ENCODE data around the gene MIDN.

The MIDN gene

DNA sequence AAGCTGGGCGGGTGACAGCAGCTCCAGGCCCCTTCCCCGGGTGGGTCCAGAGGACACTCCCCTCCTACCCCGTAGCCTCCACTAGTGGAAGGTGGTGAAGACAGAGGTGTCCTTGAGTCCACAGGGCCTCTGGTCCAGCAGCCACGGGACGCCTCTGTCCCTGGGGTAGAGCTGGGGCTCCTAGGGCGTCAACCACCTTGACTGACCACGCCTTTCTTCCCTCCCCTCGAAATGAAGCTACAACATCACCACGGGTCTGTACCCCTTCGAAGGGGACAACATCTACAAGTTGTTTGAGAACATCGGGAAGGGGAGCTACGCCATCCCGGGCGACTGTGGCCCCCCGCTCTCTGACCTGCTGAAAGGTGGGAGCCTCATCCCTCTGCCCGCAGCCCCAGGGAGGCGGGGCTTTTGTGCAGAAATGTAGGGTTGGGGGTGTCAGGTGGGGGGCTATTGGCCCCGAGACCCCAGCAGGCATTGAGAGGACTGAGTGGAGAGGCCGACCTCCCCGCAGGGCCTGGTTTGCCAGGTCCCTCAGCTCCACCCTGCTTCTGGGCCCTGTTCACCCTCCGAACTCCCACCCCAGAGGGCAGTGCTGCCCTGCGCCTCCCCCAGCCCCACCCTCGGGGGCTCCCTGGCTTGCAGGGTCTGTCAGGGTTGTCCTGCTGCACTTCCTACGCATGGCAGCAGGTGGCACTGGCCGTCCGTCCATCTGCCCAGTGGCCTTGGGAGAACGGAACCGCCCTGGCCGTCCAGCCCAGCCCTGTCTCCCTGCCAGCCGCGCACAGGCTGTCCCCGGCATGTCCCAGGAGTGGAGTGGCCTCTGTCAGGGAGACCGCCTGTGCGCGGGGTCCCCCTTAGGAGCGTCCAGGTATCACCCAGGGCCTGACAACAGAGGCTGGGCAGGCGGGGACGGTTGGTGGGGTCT, 27.1 kb upstream of the MIDN start:
- no peak for DNase-seq (ENCODE audit: low spot score)

DNA sequence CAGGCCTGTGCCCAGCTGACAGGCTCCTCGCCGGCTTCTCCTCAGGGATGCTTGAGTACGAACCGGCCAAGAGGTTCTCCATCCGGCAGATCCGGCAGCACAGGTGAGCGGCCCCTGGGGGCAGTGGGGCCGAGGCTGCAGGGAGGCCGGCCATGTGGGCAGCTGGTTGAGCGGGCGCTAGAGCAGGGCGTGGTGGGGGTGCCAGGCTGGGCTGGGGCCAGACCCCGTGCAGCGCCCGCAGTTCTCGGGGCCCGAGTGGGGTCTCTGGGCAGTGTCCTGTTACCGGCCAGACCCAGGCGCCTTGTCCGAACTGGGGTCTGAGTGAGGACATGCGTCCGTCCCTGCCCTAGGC, 26.5 kb upstream of the MIDN start:
- no peak for DNase-seq (ENCODE audit: low spot score)

DNA sequence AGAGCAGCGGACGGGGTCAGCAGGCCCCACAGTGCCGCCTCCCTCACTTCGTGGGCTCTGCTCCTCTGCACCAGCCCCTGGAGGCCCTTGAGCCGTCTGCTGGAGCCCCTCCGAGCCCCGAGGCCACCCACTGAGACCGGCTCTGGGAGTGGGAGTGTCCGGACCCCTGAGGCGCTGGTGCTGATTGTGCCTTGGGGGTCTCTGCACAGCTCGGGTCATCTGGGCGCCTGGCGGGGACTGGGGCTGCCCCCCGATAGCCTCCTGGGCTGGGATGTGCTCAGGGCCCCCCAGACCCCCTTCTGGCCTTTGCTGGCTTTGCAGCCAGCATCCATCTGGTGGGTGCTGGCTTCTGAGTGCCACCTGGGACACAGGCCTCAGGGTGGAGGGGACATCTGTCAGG, 26.0 kb upstream of the MIDN start:
- DNase-seq (ENCODE audit: low spot score) = no peak

DNA sequence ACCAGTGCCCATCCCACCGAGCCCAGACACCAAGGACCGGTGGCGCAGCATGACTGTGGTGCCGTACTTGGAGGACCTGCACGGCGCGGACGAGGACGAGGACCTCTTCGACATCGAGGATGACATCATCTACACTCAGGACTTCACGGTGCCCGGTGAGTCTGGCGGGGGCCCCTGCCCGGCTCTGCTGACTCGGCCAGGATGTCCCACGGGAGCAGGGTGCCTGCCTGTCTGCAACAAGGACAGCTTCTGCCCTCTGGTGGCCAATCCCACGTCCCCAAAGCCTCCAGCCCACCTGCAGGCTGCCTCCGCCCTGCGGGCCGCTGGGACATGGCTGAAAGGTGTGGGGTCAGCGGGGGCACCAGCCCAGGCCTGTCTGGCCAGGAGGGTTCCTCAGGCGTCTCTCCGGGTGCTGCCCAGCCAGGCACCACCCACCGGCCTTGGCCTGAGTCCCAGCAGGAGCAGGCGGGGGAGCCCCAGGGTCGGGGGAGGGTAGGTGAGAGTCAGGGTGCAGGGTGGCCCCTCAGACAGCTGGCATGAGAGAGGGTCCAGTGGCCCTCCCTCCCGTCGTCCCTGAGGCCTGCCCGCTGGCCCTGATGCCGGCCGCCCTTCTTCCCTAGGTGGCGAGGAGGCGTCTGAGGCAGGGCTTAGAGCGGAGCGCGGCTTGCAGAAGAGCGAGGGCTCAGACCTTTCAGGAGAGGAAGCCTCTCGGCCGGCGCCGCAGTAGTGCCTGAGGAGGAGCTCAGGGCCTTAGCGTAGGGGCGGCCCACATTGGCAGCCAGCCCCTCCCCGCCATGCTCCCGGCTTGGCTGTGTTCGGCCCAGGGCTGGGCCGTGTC, 25.1 kb upstream of the MIDN start:
- no peak for DNase-seq (ENCODE audit: low spot score)

DNA sequence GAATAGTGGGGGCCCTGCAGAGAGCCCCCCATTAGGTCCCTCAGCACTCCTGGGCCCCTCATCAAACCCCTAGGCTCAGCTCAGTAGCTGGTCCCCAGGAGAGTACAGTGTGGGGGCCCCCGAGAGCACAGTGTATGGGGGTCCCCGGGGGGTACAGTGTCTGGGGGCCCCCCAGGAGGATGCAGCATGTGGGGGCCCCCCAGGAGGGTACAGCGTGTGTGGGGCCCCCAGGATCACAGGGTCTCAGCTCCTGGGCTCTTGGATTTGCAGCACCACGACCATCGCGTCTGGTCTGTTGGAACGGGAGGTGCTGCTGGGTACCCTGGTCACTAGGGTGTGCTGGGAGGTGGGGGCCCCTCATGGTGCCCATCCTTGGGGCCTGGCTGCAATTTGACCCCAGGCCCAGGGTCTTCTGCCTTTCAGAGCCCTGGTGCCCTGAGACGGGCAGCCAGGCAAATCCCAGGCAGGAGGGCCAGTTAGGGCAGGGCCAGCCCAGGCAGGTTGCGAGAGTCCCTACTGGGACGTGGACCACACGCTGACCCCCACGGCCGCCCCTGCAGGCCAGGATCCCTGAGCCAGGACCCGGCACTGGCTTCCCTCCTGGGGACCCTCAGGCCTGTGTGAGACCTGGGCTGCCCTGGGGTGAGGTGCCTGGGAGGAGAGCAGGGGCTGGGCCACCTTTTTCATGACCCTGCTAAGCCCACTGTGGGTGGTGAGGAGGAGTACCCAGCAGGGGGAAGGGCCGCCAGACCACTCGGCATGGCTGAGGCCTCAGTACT, 24.1 kb upstream of the MIDN start:
- DNase-seq (ENCODE audit: low spot score) = no peak

DNA sequence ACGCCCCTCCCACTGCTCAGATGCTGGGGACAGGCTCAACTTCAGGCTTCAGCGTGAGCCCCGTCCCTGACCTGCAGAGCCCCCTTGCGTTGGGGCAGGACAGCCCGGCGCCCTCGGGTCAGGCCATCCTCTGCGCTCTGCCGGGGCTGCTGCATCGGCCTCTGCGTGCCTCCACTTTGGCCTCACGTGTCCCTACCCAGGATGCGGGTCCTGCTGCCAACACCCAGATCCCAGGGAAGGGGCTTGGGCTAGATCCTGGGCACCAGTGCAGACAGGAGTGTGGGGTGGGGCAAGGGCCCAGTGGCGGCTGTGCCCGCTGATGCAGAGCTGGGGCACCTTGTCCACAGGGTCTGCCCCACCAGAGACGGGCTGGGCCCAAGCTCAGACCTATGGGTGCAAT, 23.5 kb upstream of the MIDN start:
- DNase-seq (ENCODE audit: low spot score) = no peak

DNA sequence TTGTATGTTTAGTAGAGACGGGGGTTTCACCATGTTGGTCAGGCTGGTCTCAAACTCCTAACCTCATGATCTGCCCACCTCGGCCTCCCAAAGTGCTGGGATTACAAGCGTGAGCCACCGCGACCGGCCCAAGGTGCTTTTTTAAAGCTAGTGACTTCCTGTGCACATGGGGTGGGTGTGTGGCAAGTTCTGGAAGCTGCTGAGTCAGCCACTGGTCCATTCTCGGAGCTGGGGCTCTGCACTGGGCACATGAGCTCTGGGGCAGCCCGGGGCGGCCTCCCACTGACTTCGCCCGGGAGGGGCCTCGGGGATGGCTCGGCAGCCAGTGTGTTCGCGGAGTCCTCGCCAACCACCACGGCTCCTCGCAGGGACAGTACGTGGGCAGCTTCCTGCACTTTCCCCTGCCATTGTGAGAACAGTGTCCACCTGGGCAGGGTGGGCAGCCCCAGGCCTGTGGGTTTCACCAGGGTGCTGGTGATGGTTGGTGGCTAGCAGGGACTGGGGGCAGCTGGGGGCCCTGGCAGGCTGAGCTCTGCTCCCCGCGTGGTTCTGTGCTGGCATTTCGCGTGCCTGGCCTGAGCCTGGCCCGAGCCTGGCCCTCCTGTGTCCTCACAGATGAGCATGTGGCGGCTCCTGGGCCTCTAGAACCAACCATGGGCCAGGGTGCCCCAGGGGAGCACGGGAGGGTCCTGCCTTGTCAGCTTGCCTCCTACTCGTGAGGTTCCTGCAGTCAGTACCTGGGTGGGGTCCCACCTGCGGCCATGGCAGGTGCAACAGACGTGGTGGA, 22.8 kb upstream of the MIDN start:
- no peak for DNase-seq (ENCODE audit: low spot score)

DNA sequence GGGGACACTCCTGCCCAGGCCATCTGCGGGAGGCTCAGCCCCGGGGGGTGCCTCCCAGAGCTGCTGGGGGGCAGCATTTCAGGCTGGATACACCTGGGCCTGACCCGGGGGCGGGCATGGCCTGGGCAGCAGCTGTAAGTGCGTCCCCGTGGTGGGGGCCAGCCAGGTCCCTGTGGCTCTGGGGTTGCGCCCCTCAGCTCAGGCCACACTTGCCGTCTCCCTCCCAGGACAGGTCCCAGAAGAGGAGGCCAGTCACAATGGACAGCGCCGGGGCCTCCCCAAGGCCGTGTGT, 22.2 kb upstream of the MIDN start:
- no peak for DNase-seq (ENCODE audit: low spot score)

DNA sequence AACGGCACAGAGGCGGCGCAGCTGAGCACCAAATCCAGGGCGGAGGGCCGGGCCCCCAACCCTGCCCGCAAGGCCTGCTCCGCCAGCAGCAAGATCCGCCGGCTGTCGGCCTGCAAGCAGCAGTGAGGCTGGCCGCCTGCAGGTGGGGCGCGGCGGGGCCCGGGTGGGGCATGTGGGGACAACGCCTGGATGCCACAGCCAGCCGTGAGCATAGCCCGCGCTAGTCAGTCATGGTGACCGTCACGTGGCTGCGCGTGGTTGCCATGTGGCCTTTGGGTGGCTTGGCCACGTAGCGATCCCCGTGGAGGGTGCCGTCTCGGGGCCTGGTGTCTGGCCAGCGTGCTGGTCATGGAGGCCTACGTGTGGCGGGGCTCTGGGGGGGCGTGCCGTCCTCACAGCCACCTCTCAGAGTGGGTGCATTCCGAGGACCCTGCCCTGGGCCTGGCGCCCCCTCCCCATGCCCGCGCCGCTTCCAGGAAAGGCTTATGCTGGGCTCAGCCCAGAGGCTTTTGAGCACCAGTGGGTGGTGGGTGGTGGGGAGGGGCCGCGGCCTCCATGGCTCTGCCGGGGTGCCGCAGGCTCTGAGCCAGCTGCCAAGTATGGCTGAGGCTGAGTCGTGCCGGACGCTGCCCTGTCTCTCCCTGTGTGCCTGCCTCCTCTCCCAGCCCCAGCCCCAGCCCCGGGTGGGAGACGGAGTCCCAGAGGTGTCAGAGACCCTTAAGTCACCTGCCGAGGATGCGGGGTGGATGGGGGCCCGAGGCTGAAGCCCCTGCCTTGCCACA, 21.7 kb upstream of the MIDN start:
- DNase-seq (ENCODE audit: low spot score) = peak; percentile 83

DNA sequence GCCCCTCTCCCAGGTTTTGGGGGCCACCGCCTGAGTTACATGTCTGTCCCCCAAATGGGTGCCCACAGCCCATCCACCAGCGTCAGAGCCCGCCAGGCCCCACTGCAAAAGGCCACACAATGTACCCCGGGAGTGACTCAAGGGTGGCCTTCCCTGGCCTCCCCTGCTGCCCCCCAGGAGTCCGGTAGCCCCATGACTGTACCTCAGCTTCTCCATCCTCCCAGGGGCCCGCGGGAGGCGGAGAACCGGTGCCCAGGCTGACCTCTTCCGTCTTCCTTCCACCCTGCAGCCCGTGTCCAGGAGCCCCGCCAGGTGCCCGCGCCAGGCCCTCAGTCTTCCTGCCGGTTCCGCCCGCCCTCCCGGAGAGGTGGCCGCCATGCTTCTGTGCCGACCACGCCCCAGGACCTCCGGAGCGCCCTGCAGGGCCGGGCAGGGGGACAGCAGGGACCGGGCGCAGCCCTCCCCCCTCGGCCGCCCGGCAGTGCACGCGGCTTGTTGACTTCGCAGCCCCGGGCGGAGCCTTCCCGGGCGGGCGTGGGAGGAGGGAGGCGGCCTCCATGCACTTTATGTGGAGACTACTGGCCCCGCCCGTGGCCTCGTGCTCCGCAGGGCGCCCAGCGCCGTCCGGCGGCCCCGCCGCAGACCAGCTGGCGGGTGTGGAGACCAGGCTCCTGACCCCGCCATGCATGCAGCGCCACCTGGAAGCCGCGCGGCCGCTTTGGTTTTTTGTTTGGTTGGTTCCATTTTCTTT, 20.9 kb upstream of the MIDN start:
- peak; percentile 81 for DNase-seq (ENCODE audit: low spot score)

DNA sequence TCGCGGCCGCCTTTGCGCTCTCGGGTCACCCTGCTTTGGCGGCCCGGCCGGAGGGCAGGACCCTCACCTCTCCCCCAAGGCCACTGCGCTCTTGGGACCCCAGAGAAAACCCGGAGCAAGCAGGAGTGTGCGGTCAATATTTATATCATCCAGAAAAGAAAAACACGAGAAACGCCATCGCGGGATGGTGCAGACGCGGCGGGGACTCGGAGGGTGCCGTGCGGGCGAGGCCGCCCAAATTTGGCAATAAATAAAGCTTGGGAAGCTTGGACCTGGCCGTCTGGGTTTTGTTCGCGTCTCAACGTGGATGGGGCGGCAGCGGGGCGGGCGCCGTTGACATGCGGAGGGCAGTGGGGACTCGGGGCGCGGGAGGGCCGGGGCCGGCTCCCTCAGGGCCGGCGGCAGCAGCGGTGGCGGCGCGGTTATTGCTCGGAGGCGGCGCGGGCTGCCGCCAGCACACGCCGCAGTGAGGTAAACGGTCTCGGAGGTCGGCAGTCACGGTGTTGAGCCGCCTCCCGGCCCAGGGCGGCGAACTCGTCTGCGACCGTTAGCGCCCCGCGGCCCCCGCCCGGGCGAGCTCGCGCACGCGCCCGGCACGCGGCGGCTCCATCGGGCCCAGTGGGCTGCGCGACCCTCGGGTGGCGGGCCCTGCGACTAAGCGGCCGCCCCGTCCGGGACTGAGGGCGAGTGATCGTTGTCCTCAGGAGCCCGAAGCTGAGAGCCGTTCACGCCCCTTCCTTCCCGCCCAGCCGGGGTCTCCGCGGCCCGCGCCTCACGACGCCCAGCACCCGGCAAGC, 20.0 kb upstream of the MIDN start:
- no peak for DNase-seq (ENCODE audit: low spot score)

DNA sequence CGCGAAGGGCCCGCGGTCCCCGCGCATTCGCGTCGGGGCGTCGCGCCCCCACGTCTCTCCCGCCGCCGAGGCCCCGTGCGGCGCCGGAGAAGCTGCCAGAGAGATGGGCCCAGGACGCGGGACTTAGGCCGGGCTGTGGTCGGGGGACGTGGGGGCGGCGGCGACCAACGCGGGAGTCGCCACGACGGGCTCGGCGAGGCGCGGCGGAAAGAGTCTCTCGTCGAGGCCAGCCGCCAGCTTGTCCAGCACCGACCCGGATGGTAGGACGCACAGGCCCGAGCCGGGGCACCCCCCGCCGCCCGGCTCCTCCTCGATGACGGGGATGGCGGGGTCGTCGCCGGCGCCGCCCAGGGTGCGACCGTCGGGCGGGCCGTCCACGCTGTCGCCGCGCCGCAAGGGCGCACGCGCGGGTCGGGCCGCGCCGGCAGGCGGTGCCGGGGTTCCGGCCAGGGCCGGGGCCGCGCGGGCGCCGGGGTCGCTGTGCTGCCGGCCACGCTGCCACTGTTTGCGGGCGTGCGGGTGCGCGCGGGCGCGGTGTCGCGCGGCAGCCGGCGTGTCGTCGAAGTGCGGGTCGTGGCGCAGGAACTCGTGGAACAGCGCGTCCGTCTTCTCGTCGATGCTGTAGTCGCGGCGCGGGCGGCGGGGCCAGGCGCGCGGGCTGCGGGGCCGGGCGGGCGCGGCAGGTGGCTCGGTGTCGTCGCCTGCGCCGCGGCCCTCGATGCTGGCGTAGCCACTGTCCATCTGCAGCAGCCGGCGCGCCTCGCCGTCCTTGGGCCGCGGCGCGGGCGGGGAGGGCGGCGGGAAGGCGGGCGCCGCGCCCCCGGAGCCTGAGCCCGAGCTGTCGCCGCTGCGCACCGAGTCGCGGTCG, 19.1 kb upstream of the MIDN start:
- no peak for DNase-seq (ENCODE audit: low spot score)

DNA sequence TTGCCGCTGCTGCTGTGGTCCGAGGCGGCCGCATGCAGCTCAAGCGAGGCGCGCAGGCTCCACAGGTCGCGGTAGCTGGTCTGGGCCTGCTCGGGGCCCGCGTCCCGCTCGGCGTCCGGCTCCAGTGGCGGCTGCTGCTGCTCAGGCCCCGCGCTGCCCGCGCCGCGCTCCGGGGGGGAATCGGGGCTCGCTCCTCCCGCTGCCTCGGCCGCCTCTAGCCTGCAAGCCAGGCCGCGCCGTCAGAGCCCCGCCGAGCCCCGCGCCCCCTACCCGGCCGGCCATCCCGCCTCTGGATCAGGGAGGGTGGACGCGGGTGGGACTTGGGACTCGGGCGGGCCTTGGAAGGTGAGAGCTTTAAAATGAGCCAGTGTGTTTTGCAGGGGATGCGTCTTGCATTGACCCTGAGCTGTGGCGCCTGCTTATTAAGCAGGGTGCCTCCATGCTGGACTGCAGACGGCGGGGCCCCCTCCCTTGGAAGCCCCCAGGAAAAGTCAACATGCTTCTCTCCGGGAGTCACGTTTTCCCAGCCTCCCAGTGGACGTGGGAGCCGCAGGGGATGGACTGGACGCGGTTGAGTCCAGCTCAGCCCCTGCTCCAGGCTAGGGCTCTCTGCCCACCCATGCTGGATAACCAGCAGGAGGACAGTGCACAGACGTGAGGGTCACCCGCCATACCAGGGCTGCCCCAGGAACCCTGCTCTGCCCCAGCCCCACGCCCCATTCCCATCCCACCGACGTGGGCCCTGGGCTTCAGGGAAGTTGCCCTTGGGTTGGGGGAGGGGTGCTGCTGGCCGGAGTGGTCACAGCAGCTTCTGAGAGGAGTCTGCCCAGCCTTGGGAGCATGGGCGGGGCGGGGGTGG, 18.2 kb upstream of the MIDN start:
- DNase-seq (ENCODE audit: low spot score) = no peak

DNA sequence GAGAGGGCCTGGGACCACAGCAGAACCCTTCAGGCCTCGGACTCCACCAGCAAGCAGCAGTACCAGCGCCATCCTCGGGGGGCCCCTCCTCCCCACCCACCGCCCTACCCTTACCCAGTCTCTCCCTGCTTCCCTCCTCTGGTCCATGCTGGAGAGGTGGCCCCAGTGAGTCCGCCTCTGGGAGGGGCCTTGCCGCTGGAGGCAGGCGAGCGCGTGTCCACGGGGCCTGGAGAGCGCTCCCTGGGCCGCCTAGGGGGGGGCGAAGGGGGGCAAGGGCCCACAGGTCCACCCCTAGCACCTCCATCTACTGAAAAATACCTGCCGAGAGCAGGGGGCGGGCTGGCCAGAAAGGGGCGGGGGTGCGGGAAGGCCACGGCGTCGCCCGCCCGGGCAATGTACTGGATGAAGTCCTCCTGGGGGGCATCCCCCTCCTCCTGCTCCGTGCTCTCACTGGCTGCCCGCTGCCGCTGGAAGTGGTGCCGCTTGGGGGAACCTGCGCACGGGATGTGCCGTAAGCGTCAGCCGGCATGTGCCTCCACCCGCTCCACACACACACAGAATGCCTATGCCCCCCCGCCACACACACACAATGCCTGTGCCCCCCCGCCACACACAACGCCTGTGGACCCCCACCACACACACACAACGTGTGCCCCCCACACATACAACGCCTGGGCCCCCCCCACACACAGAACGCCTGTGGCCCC, 17.4 kb upstream of the MIDN start:
- DNase-seq (ENCODE audit: low spot score) = no peak

DNA sequence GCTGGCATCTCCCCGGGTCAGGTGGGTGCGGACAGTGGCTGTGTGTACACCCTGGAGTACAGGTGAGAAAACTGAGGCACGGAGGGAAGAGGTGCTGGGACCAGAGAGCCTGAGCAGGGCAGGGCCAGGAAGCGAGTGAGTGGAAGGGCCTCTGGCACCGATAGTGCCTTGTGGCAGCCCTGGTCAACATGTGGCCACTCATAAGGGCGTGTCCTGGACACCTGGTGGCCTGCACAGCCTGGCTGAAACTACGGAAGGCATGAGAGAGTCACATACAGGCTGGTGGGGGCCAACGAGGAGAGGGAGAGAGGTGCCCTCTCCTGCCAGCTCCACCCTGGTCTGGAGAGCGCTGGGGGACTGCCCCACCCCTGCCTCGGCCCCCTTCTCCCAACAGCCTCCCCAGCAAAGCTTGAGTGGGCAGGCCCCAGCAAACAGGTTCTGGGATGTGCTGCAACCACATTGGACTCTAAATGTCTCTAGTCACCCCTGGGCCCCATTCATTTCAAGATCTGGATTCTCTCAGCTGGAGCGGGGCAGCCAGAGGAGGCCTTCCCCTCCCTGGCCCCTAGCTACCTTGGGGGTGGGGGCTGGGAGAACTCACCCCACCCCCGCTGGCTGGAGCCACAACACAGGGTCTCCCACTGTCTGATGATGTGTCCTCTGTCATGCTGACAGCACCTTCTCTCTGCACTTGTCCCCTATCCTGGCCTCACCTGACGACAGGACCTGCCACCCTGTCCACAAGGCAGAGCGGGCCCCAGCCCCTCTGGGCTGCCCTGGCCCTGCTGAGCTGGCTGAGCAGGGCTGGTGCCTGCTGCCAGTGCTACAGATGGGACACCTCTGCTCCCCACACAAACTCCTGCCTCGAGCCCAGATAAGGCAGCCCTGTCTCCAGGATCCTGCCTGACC, 16.4 kb upstream of the MIDN start:
- no peak for DNase-seq (ENCODE audit: low spot score)

DNA sequence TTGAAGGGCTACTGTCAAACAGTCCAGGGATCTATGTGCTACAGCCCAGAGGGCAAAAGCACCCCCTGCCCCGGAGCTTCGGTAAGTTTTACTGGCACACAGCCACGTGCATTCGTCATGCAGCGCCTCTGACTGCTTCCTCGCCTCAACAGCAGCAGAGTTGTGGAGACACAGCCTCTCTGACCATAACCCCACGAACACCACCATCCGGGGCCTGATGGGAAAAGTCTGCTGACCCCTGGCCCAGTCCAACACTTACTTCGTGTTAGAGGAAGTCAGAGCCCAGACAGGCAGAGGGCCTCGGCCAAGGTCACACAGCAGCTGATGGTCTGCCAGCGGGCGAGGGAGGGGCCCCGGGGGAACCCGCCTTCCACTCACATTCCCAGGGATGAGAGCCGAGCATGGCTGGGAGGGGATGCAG, 15.7 kb upstream of the MIDN start:
- DNase-seq (ENCODE audit: low spot score) = no peak

Data from SW480 (cell line).